ENCODE measurements around the gene ALKBH5. TPM values are rescaled to one million over a fixed set of nuclear protein-coding genes. Genes with fewer than 3 reads are reported as not detected.

Gene ALKBH5
- total RNA-seq, 5 donors from 2014 or later (not counting 1 experiment from before 2014, with no cell fraction given): 99.0 to 122 (median 103) TPM

DNA sequence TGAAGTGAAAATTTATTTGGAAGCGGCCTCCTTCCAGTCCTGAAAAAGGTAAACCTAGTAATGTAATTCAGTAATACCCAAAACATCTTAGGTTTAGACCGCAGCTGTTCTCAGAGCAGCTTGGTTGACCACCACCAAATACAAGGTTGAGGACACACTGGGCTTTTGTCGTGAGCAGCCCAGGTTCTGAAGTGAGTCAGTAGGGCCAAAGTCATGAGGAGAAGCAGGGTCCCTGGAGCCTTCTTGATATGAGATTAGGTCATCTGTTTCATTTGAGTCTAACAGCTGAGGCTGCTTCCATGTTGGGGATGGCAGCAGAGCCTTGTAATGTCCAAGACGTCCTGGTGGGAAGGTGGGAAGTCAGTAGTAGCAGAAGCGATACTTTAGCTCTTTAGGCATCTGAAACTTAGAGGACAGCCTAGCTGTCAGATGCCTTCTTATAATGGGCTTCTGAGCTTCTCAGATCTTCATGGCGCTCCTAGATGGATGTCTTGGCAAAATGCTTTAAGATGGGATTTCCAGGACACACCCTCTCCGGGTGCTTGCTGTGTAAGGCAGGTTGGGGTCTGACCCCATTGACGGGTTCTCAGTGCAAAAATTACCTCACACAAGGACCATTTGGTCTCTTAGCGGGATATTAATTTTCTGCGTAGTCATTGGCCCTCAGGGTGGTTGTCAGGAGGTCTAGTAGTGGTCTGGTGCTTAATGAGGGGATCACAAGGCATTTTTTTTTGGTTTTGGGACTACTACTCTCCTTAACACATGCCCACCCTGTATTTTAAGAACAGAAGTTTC is 2.4 kb downstream of the ALKBH5 start:
- H3K36me3 Mint-ChIP-seq: peaks cover 13% of the 10 kb centered on the region
- peak overlapping the region; percentile 93 to 96 (median 95) for H3K4me3 Mint-ChIP-seq
- Histone ChIP-seq H3K27me3 (replicated peaks in 1 of 2; ENCODE audit: control insufficient read depth in 2 of 2, extremely low read depth in 1 of 2, insufficient read depth in 2 of 2, low read length in 1 of 2) (no peaks in the 10 kb centered on the region), H3K27ac (ENCODE audit: low read length) (peak overlapping the region; percentile 25), H3K9me3 (no peaks in the 10 kb centered on the region), H3K4me1 (ENCODE audit: control insufficient read depth in 1 of 2, extremely low read depth in 1 of 2, insufficient read depth in 2 of 2, low read length in 2 of 2) (peaks cover 28 to 76% of the 10 kb centered on the region in 2 experiments), H3K36me3 (ENCODE audit: control insufficient read depth in 2 of 2, extremely low read depth in 1 of 2, insufficient read depth in 1 of 2, low read length in 1 of 2) (peaks cover 3 to 23% of the 10 kb centered on the region in 2 donors), H3K4me3 (ENCODE audit: control insufficient read depth in 1 of 2, extremely low read depth in 1 of 2, low read length in 1 of 2) (peak overlapping the region; percentile 77 to 81)
- ChIA-PET CTCF (no interaction called here), POLR2A (no interaction called here)
- H3K4me1 Mint-ChIP-seq: peaks cover 64 to 70% (median 66%) of the 10 kb centered on the region in 3 donors
- H3K27ac Mint-ChIP-seq: peak overlapping the region; percentile 68 to 90
- no peaks in the 10 kb centered on the region for H3K9me3 Mint-ChIP-seq
- 26% methylated on average over 3 of the region's 10 CpGs for WGBS (ENCODE audit: insufficient coverage)
- no peak for ATAC-seq (replicated peaks in 1 of 4)
- H3K27me3 Mint-ChIP-seq: no peaks in the 10 kb centered on the region
- DNase-seq: no peak

DNA sequence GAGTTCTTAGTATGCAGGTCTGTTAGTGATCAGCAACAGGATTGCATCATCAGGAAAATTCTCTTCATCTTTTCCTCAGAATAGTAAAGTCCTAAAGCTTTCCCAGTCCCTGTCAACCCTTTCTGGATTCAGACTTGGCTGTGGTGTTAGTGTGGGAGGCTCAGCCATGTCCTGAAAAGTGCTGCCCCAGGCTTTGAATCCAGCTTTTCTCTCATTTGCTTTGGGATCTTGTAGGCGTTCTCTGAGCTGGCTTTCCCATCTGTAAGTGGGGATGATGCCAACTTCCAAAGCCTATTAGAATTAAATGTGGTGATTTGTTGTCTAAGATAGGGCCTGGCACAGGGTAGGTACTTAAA is 3.0 kb downstream of the ALKBH5 start:
- no peak for DNase-seq
- H3K27ac Mint-ChIP-seq: peak overlapping the region; percentile 17 to 20
- Histone ChIP-seq H3K4me3 (ENCODE audit: control insufficient read depth in 1 of 2, extremely low read depth in 1 of 2, low read length in 1 of 2) (peak overlapping the region; percentile 77 to 81), H3K27ac (ENCODE audit: low read length) (no peak overlapping the region), H3K9me3 (no peaks in the 10 kb centered on the region), H3K27me3 (replicated peaks in 1 of 2; ENCODE audit: control insufficient read depth in 2 of 2, extremely low read depth in 1 of 2, insufficient read depth in 2 of 2, low read length in 1 of 2) (no peaks in the 10 kb centered on the region), H3K4me1 (ENCODE audit: control insufficient read depth in 1 of 2, extremely low read depth in 1 of 2, insufficient read depth in 2 of 2, low read length in 2 of 2) (peaks cover 30 to 80% of the 10 kb centered on the region in 2 experiments), H3K36me3 (ENCODE audit: control insufficient read depth in 2 of 2, extremely low read depth in 1 of 2, insufficient read depth in 1 of 2, low read length in 1 of 2) (peaks cover 5 to 26% of the 10 kb centered on the region in 2 donors)
- H3K4me3 Mint-ChIP-seq: peak overlapping the region; percentile 93 to 96 (median 95)
- CTCF ChIA-PET: no interaction called here
- no peak for ATAC-seq (replicated peaks in 1 of 4)
- no peaks in the 10 kb centered on the region for H3K9me3 Mint-ChIP-seq
- H3K27me3 Mint-ChIP-seq: no peaks in the 10 kb centered on the region
- POLR2A ChIA-PET: no interaction called here
- peaks cover 68 to 76% (median 72%) of the 10 kb centered on the region in 3 donors for H3K4me1 Mint-ChIP-seq
- 67% methylated on average over 1 of the region's 1 CpG for WGBS (ENCODE audit: insufficient coverage)
- peaks cover 13% of the 10 kb centered on the region for H3K36me3 Mint-ChIP-seq

DNA sequence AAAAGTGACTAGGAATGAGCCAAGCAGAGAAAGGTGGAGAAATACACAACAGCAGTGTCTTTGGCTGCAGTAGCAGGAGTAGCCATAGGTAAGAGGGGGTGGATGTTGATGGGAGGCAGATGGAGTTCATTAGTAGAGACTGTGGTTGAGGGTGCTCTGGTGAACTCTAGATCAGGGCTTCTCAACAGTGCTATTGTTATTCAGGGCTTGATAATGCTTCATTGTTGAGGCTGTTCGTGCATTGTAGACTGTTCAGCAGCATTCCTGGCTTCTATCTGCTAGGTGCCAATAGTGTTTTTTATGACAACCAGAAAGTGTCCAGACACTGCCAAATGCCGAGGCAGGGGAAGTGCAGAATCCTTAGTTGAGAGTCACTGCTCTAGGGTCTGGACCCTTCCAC is 3.6 kb downstream of the ALKBH5 start:
- ATAC-seq (replicated peaks in 1 of 4): no peak
- no peak overlapping the region for H3K27ac ChIP-seq (ENCODE audit: low read length)
- peak overlapping the region; percentile 20 to 75 for H3K27ac Mint-ChIP-seq
- CTCF ChIA-PET: no interaction called here
- H3K9me3 ChIP-seq: no peaks in the 10 kb centered on the region
- H3K4me3 ChIP-seq (ENCODE audit: control insufficient read depth in 1 of 2, extremely low read depth in 1 of 2, low read length in 1 of 2): peak overlapping the region; percentile 77 to 81
- no peak for DNase-seq
- peaks cover 5 to 29% of the 10 kb centered on the region in 2 donors for H3K36me3 ChIP-seq (ENCODE audit: control insufficient read depth in 2 of 2, extremely low read depth in 1 of 2, insufficient read depth in 1 of 2, low read length in 1 of 2)
- no peaks in the 10 kb centered on the region for H3K27me3 Mint-ChIP-seq
- H3K4me1 Mint-ChIP-seq: peaks cover 69 to 76% (median 73%) of the 10 kb centered on the region in 3 donors
- no peaks in the 10 kb centered on the region for H3K27me3 ChIP-seq (replicated peaks in 1 of 2; ENCODE audit: control insufficient read depth in 2 of 2, extremely low read depth in 1 of 2, insufficient read depth in 2 of 2, low read length in 1 of 2)
- H3K4me3 Mint-ChIP-seq: peak overlapping the region; percentile 93 to 96 (median 95)
- POLR2A ChIA-PET: no interaction called here
- H3K4me1 ChIP-seq (ENCODE audit: control insufficient read depth in 1 of 2, extremely low read depth in 1 of 2, insufficient read depth in 2 of 2, low read length in 2 of 2): peaks cover 30 to 80% of the 10 kb centered on the region in 2 experiments
- peaks cover 13% of the 10 kb centered on the region for H3K36me3 Mint-ChIP-seq
- 25% methylated on average over 1 of the region's 2 CpGs for WGBS (ENCODE audit: insufficient coverage)
- H3K9me3 Mint-ChIP-seq: no peaks in the 10 kb centered on the region

DNA sequence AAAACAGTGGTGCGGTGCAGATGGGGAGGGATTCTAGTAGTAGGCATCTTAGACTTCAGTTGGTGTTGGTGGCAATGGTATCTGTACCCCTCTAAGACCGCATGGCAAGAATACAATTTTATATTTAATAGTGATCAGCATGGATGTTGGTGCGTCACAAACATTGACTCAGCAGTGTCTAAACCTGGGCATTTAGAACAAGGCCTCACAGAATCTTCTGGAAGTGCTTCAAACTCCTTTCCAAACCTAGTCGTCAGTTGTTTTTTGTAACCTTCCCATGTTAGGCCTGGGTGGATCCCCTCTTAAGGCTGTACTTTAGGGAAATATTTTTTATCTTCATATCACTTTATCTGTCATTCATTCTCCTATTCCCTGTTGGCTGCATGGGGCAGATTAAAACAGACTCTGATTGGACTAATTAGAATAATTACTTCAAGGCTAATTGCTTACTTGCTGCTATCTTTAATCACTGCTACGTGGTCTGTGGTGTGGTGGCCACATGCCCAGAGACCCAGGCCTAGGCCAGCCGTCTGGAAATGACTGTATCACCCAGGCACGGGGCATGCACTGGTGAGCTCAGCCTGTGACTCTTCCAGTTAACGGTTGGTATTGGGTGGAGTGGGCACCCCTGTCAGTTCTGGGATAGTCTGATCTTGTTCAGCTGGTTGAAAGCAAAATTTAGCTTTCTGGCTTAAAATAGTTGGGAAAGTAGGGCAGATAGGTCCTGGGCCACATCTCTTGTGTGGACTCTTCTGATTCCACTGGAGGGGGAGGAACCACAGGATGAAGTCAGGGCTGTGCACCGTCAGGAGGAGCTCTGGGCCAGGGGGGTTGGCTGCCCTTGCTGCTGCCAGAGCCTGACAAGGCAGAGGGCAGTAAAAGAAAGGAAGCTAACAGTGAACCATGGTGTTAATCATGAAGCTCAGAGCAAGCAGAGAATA is 4.5 kb downstream of the ALKBH5 start:
- Histone ChIP-seq H3K27me3 (replicated peaks in 1 of 2; ENCODE audit: control insufficient read depth in 2 of 2, extremely low read depth in 1 of 2, insufficient read depth in 2 of 2, low read length in 1 of 2) (no peaks in the 10 kb centered on the region), H3K4me1 (ENCODE audit: control insufficient read depth in 1 of 2, extremely low read depth in 1 of 2, insufficient read depth in 2 of 2, low read length in 2 of 2) (peaks cover 30 to 78% of the 10 kb centered on the region in 2 experiments), H3K36me3 (ENCODE audit: control insufficient read depth in 2 of 2, extremely low read depth in 1 of 2, insufficient read depth in 1 of 2, low read length in 1 of 2) (peaks cover 5 to 32% of the 10 kb centered on the region in 2 donors), H3K27ac (ENCODE audit: low read length) (no peak overlapping the region), H3K4me3 (ENCODE audit: control insufficient read depth in 1 of 2, extremely low read depth in 1 of 2, low read length in 1 of 2) (peak overlapping the region; percentile 17 to 81), H3K9me3 (no peaks in the 10 kb centered on the region)
- CTCF ChIA-PET: interaction anchor here in 1 of 2 donors (0.6 kb wide), 1 partner anchor 25 kb away, joined by 6 read pairs; no protein-coding TSS in a partner anchor
- peaks cover 72 to 75% (median 72%) of the 10 kb centered on the region in 3 donors for H3K4me1 Mint-ChIP-seq
- DNase-seq: no peak
- no peak for ATAC-seq (replicated peaks in 1 of 4)
- 47% methylated on average over 4 of the region's 9 CpGs for WGBS (ENCODE audit: insufficient coverage)
- peaks cover 13% of the 10 kb centered on the region for H3K36me3 Mint-ChIP-seq
- H3K27ac Mint-ChIP-seq: peak overlapping the region; percentile 45 to 75
- peak overlapping the region; percentile 93 to 96 (median 95) for H3K4me3 Mint-ChIP-seq
- POLR2A ChIA-PET: no interaction called here
- H3K9me3 Mint-ChIP-seq: no peaks in the 10 kb centered on the region
- H3K27me3 Mint-ChIP-seq: no peaks in the 10 kb centered on the region

DNA sequence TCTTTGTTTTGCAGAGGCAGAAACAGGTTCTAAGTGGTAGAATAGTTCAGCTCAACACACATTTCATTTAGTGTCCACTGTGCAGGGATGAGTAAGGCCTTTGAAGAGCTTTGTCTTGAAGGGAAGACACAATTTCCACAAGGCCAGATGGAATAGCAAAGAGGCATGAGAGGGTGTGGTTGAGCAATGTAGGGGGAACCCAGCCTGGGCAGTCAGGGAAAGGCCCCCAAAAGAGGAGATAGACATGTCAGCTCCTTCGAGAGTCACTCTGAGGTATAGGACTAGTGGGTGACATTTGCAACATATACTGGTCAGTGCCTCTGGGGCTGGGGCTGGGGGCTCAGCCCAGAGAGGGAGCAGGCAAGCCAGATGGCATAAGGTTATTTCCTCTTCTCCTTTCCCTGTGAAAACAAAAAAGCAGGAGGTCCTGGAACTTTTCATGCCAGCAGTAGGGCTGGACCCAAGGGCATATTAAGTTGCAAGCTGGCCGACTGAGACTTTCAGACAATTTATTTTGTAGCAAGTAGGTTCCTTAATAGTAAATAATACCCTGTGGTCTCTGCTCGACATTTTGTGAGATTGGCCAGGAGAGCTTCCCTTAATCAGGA is 7.1 kb downstream of the ALKBH5 start:
- H3K27ac Mint-ChIP-seq: peak overlapping the region in 1 of 2 donors; percentile 48

More for the DNA sequence above, 7.1 kb downstream of the ALKBH5 start:
- POLR2A ChIA-PET: interaction anchor here in 1 of 2 donors (0.6 kb wide), 1 partner anchor 918 kb away, joined by 3 read pairs; no protein-coding TSS in a partner anchor
- ATAC-seq (replicated peaks in 1 of 4) (no peak), DNase-seq (no peak)
- H3K4me3 ChIP-seq (ENCODE audit: control insufficient read depth in 1 of 2, extremely low read depth in 1 of 2, low read length in 1 of 2): no peak overlapping the region
- H3K4me1 ChIP-seq (ENCODE audit: control insufficient read depth in 1 of 2, extremely low read depth in 1 of 2, insufficient read depth in 2 of 2, low read length in 2 of 2): peaks cover 26 to 68% of the 10 kb centered on the region in 2 experiments
- H3K9me3 Mint-ChIP-seq: no peaks in the 10 kb centered on the region
- CTCF ChIA-PET: interaction anchor here in 1 of 2 donors (0.7 kb wide), 1 partner anchor 13 kb away, joined by 8 read pairs; no protein-coding TSS in a partner anchor
- H3K4me1 Mint-ChIP-seq: peaks cover 74 to 86% (median 85%) of the 10 kb centered on the region in 3 donors
- no peaks in the 10 kb centered on the region for H3K27me3 ChIP-seq (replicated peaks in 1 of 2; ENCODE audit: control insufficient read depth in 2 of 2, extremely low read depth in 1 of 2, insufficient read depth in 2 of 2, low read length in 1 of 2)
- H3K27me3 Mint-ChIP-seq: no peaks in the 10 kb centered on the region
- H3K27ac ChIP-seq (ENCODE audit: low read length): no peak overlapping the region
- H3K36me3 ChIP-seq (ENCODE audit: control insufficient read depth in 2 of 2, extremely low read depth in 1 of 2, insufficient read depth in 1 of 2, low read length in 1 of 2): peaks cover 13 to 45% of the 10 kb centered on the region in 2 donors
- no peaks in the 10 kb centered on the region for H3K9me3 ChIP-seq
- 86% methylated on average over 1 of the region's 3 CpGs for WGBS (ENCODE audit: insufficient coverage)
- H3K36me3 Mint-ChIP-seq: peaks cover 27% of the 10 kb centered on the region
- H3K4me3 Mint-ChIP-seq: peak overlapping the region in 1 of 3 donors; percentile 95

Measured in T-cell (primary cell).